Stimulated activated CD8-positive, alpha-beta memory T cell treated with anti-CD3 and anti-CD28 coated beads, Interleukin-7, amount 100 ng/mL, for 4 hours (primary cell): ENCODE data around the gene STAMBP.
"Not testable (repeated sequence)": the region's sequence is repeated elsewhere in the genome, so short reads cannot be mapped to it uniquely, and the experiment has no call there.

ENCODE experiments used
- DNase-seq, 2 donors: peaks; one replicate each; pipeline ENCODE4 v3.0.0-alpha.2; 2020; ENCODE audit warnings: low read depth in 2 of 2

Gene STAMBP

DNA sequence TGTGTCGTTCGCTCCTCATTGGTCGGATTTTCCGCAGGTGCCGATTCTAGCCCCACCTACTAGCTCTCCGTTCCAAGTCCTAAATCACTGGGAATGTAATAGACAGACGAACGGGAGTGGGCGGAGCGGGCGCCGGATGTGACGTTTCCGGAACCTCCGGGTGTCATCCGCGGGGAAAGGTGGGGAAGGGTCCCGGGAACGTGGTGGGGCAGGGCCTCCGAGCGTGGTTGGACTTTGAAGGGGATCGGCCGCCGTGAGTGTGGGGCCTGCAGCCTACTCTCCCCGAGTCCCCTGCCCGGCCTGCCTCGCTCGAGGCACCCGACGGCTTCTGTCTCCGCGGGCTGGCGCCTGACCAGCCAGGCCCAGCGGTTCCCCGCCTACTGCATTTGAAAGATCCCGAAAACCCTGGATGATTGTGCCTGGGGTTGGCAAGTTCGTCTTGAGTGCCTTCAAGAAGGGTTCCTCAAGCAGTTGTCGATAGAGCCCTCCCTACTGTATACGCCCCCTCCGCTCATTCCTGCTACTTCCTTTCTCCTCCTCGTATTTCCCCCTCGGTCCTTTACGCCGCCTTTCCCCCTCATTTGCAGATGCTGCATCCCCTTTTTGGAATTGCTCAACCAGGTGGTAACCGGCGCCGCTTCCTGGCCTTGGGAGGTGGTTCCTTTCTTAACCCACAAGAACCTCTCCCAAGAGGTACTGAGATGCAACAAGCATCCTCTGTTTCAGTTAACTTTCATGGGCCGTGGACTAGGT is at the start of gene STAMBP:
STAMBP (plus strand) TSS at position 144 of the 753 bp plus-strand sequence. CDS start 1,896 bp downstream, outside the sequence.
- peak; percentile 82 to 86 for DNase-seq

DNA sequence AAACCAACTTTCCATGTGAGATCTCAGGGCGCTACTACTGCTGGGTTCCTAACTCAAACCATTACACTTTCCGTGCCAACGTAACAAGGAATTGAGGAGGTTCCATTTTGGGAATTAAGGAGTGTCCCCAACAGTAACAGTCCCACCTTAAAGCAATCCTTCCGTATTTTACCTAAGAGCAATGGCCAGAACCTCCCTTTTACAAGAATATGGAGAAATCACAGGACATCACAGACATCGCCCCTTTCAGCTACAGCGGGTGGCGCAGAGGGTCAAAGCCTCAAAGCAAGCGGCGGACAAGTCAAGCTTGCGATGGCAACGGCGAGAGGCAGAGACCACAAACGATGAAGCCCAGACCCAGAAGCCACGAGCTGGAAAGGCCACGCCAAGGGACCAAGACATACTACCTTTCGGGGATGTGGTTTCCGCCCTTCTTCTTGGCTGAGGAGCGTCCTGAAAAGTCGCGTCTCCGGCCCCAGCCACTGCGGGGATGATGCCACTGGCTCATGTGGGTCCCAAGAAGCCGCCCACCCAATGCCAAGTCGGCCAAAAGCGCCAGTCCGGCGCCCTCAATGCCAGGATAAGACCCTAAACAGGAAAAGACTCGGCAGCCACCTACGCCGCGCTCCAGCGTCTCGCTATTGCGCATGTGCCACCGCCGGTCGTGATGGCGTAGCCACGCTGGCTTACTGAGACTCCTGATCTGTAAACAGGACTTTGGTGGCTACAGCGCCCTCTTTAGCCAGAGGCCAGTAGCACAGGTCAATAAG is 49.1 kb upstream of the STAMBP start, which contains the start of gene DUSP11:
DUSP11 (minus strand) TSS at position 637 of the 770 bp plus-strand sequence; CDS start at position 508, 129 bp downstream.
- peak; percentile 90 to 95 for DNase-seq

DNA sequence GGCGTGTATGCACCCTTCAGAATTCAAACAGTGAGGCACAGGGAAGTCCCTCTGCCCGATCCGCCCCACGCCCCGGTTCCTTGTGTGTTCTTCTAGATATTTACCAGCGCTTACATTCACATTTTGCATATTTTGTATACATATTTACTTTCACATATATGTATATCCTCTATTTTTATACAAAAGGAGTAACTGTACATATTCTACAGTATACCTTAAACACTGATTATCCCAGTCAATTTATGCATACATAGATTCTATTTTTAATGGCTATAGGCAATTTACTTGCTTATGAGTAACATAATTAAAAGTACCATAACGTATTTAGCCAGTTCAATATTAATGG is 48.6 kb upstream of the STAMBP start:
- DNase-seq: no peak

DNA sequence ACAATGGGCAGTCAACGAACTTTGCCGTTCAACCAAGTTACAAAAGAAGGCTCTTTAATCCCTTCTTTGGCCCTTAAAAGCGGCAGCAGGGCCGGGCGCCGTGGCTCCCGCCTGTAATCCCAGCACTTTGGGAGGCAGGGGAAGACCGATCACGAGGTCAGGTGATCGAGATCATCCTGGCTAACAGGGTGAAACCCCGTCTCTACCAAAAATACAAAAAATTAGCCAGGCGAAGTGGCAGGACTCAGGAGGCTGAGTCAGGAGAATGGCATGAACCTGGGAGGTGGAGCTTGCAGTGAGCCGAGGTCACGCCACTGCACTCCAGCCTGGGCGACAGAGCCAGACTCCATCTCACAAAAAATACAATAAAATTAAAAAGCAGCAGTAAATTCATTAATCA is 45.4 kb upstream of the STAMBP start:
- DNase-seq: not testable (repeated sequence)

DNA sequence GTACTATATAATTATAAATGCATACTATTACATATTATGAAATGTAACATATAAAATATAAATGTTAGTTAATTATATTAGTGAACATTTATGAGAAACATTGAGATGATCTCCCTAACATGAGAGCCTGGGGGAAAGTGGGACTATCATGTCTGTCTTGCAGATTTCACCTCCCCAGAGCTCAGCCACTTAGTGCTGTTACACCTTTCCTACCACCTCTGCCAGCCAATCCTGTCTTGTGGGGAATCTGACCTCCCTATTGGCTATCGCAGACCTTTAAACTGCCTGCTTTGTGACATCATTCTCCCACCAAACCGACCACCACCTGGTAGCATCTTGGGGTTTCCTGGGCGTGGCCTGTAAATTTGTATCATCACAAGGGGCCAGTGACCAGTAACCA is 44.9 kb upstream of the STAMBP start, which contains the start of gene C2orf78:
C2orf78 (plus strand) TSS at position 301 of the 400 bp plus-strand sequence. CDS start 127 bp downstream, outside the sequence.
- DNase-seq: not testable (repeated sequence)

DNA sequence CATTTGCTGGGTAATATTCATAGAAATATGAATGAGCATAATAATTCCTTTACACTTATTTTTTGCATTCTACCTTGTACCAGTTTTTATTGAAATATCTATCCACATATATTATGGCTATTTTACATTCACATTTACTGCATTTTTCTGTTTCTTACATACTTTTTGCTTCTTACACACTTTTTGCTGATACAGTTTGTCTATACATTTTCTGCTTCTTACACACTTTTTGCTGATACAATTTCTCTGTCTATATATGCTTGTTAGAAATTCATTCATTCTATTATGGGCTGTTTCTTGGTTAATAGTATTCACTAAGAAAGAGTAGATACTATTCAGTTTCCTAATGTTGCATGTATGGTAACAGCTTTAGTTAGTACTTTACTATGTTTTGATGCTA is 16.9 kb upstream of the STAMBP start:
- DNase-seq: no peak

DNA sequence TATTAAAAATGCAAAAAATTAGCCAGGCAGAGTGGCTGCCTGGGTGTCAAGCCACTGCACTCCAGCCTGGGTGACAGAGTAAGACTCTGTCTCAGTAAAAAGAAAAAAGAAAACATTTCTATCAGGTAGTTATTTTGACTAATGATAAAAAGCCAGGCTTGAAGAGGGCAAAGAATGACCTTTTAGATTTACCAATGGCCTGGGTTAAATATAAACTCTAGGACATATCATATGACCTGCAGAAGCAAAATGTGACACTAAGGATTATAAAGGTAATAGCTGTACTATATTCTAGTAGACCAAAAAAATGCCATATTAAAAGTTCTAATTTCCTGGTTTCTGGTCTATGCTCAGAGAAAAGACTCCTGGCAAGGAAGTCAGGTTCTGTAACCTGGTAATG is 16.1 kb upstream of the STAMBP start:
- DNase-seq: no peak

DNA sequence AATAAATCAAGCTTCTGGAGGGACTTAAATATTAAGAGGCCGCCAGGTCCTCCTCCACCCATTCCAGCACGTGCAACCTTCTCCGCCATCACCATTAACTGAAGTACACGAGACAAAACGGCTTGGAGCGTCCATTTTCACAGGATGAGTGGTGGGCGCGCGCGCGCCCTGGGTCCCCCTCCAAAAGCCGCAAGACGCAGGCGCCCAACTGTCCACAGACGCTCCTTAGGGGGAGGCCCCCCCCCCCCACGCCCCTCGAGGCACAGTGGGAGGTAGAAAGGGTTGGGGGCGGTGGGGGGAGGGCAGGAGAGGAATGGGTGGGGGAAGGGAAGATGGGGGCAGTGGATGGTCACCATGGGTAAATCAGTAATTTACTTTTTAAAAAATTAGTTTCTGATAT is 10.5 kb upstream of the STAMBP start:
- DNase-seq: no peak

DNA sequence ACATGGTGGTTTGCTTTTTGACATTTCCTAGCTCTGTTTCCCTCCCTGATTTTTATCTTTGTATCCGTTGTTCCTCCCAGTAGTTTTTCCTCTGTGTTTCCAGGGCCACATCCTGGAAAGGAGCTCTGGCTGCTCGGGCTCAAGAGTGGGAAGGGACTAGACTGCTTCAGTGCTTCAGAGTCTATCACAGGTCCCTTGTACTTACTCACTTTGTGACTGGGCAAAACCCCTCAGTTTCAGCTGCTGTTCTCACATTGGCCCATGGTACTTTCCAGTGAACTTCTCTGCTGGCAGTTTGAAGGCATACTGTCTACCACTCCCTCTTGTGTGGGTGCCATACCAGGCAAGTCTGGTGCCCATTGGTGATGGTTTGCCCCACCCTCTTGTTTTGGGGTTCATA is 7.5 kb upstream of the STAMBP start:
- DNase-seq: no peak

DNA sequence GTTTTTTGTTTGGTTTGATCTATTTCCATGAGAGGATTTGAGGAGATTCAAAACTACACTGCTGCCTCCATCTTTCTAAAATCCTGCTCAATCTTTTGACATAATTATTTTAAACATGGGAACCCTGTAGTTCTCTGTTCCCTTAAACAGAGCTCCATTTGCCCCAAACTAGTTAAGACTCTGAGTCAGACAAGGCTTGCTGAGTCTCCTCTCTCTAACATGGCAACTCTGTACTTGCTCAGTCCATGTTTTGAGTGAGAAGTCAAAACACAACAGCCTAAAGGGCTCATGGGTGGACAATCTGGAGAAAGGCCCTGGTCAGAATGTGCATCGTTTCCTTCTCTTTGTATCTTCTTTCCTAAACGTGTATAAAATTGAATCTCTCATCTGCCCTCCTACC is 7.1 kb upstream of the STAMBP start:
- DNase-seq: no peak

DNA sequence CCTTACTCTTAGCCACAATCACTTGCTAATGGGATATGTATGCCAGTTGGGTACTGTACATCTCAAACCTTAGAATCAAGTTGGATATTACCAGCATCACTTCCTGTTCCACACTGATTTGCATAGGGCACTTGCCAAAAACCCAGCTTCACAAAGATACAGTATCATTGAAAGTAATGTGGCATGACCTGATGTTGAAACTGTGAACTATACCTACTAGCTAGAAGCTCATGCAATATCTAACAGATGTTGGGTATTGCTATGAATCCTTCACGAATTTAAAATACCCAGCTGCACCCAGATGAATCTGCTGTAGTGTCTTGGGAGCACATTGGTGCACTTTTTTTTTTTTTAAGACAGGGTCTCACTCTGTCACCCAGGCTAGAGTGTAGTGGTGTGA is 6.5 kb upstream of the STAMBP start:
- DNase-seq: no peak

DNA sequence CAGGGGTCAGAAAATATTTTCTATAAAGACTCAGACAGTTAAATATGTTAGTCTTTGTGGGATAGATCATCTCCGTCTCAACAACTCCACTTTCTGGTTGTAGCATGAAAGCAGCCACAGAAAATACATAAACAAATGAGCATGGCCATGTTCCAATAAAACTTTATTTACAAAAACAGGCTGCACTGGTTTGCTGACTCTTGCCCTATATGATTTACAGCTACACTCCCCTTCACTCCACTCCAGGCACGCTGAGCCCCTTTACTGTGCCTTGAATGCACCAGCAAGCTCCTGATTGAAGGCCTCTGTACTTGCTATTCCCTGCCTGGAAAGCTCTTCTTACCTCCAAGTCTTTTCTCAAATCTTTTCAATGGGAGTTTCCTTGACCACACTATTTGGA is 5.8 kb upstream of the STAMBP start:
- DNase-seq: no peak

DNA sequence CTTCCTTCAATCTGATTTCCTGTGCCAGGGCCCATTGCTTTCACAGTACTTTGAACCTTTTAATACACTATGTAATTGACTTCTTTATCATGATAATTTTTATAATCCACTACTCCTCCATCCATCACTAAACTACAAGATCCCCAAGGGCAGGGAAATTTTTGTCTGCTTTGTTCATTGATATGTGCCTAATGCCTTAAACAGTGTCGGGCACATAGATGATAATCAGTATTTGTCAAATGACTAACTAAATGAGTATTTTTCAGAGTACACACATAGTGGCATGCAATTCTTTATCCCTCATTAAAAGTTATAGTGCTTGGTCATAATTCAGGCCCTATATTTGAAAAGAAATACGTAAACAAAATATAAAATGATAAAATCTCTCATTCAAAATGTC is 5.3 kb upstream of the STAMBP start:
- no peak for DNase-seq

DNA sequence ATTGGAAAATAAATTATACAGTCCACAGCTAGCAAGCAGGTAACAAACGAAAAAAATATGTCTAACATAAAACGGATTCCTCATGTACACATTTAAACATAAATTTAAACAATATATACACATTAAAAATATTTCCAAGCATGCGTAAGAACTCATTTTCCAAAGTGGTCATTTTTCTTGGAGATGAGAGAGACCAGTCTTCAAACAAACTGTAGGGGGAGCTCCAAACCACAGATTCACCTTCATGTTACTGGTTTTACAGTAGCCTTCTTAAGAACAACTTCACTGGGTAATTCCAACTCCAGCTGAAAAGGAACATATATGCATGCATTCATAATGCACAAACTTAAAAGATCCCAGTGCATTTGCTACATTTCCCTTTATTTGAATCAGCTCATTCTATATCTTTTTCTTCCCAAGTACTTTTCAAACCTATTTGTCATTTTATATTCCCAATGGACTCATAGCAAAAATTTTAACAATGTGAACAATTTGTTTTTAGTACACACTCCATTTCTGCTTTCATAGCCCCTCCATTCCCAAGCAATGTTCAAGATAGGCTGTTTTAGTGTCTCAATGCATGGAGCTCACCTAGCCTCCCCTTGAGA is 4.7 kb upstream of the STAMBP start:
- no peak for DNase-seq

DNA sequence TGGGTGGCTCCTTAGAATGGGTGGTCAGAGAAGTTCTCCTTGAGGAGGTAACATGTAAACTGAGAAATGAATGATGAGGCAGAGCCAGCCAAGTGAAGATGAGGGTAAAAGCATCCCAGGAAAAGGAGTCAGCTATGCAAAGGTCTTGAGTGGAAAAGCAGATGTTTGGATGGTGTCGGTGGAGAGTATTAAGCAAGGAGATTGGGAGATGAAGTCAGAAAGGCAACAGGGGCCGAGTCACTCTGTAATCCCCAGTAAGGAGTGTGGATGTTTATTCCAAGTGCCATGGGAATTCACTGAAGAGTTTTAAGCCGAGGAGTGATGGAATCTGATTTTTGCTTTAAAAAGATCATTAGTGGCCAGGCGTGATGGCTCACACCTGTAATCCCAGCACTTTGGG is 3.4 kb upstream of the STAMBP start:
- no peak for DNase-seq

DNA sequence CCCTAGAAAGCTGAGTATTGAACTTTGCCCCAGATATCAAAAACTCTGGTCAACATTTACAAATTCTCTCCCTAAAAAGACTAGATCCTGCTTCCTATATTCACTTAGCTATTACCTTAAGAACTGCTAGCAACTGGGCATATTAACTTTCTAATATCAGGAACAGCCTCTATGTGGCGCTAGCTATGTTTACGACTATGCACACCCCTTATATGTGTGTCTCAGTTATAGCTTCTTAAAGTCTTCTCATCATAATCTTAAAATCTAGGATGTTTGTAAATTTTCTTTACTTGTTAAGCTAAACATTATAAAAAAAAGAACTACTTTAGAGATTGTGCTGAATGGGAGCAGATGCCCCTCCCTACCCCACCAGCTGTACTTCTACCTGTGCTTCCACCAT is 1.7 kb upstream of the STAMBP start:
- DNase-seq: no peak

DNA sequence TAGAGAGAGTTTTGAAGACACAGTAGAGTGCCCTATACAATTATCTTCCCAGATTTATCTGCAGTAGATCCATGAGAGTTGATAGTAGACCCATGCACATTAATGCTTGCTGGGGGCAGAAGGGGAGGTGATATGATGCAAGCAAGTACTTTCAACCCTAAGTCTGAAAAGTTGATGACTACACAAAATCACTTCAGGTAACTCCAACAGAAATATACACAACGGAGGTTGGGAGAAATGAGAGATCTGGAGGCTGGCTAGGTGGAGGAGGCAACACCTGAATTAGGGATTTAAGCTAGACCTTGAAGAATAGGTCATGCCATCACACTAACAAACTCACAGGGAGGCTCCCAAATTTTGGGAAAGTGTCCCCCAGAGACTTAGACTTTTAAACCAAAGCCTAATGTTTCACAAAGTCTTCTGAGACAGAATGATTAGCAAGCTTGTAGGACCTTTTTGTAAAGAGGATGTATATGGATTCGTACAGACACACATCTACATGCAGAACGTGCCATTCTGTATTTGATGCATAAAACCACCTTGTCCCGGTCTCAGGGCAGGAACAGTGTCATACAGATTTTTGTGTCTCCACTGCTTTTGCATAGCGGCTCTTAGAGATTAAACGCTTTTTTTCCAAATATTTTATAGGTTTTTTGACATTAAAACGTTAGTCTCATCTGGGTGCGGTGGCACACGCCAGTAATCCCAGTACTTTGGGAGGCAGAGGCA is 937 bp upstream of the STAMBP start:
- DNase-seq: no peak

DNA sequence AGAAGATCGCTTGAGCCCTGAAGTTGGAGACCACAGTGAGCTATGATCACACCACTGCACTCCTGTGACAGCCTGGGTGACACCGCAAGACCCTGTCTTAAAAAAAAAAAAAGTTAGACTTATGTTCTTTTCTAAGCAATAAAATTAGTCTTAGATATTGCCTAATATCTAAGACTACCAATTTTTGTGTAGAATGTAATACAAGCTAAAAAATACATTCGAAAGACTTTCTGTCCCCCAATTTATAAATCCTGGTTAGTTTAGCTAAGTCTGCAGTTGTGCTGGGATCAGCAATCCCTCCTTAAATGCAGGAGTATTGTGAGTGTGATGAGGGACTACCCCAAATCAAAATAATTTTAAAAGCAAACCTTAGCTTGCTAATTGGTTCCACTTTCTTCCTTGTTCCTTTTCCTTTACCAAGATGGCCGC is 358 bp upstream of the STAMBP start:
- no peak for DNase-seq

DNA sequence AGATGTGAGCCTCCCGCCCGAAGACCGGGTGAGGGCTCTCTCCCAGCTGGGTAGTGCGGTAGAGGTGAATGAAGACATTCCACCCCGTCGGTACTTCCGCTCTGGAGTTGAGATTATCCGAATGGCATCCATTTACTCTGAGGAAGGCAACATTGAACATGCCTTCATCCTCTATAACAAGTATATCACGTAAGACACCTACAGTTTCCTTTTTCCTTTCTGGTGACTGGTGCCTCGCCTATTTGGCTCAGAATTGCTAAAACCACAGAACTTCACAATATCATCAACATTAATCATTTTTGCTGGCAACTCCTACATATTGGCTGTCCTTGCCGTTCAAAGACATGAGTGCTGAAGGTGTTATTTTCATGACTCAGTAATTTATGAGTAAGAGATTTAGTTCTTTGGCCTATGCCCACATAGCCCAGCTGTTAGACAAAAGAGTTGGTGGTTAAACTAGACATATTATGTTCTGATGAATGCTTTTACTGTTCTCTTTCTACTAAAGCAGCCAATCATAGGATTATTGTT is 2.2 kb downstream of the STAMBP start:
- peak; percentile 6 to 18 for DNase-seq

DNA sequence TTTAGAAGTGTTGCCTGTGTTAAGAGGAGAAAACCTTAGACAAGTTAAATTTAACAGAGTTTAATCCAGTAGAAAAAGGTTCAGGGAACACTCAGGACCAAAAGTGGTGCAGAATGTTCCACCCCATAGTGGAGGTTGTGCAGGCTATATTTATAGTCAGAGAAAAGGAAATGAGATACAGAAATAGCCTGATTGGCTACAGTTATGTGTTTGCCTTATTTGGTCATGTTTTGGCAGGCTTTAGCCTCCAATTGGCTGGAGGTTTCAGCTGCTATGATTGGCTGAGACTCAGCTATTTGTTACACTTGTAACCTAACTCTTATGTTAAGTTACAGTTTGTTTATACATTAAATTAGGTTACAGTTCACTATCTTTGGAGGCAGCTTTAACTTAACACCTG is 4.2 kb downstream of the STAMBP start:
- no peak for DNase-seq

DNA sequence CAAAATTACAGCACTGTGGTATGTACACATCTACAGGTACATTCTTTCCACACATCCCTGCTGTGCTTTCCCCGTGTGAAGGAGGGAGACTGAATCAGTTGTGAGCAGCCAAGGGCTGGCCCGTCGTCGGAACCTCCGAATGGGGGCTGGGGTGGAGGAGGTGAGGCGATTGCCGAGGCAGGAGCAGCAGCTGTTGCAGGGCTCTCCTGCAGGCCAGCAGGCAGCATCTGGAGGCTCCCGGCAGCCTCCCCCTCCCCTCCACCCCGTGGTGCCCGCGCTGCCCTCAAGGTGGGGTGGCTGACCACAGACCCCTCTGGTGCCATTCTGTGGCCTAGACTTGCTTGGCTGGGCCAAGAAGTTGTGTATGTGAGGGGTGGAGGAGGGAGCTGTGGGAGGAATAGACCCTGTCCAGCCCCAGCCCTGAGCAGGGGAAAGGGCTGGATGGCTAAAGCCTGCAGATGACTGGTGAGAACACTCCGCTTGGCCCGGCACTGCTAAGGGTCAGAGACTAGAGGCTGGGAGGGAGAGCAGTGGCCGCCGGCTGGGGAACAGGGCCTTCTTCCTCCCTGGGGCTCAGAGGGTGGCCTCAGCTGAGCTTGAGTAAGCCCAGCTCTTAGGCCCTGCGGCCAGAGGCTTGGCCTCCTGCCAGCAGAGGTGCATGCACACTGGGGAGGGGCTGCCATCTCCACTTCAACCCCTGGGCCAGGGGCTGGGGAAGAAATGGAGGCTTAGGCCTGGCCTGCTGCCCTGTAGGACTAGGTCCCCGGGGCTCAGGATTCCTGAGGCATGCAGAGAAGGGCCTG is 7.6 kb downstream of the STAMBP start:
- no peak for DNase-seq
